HG03139 (cell line): ENCODE data around the gene CDC14A.
A peak's percentile ranks its signal among the peaks of the same experiment; 100 is the strongest.
"Not testable (repeated sequence)": the region's sequence is repeated elsewhere in the genome, so short reads cannot be mapped to it uniquely, and the experiment has no call there.

Source experiments
- ATAC-seq: cut with Tn5 transposase; IDR thresholded peaks from one replicate; pipeline ENCODE4 v1.9.1; 2021; ENCODE audit not compliant: unreplicated experiment

CDC14A gene

GRCh38 chr1:100332331-100332730, 20.0 kb upstream of the CDC14A start:
- ATAC-seq, result no peak

DNA sequence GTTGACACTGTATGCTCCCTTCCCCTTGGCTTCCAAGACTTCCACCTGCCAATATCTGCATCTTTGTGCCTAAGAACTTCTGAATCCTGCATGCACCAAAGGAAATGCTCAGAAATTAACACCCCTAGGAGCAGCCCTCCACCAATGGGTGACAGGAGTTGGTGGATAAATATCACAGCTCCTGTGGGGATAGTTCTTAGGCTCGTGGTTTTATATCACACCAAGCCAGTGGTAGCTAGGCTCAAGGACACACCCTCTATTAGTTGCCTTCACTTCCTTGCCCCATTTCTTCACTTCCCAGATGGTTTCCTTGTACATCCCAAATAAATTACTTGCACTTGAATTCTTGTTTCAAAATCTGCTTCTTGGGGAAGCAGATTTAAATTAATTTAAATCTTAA, 16.9 kb upstream of the CDC14A start:
- ATAC-seq, result no peak

DNA sequence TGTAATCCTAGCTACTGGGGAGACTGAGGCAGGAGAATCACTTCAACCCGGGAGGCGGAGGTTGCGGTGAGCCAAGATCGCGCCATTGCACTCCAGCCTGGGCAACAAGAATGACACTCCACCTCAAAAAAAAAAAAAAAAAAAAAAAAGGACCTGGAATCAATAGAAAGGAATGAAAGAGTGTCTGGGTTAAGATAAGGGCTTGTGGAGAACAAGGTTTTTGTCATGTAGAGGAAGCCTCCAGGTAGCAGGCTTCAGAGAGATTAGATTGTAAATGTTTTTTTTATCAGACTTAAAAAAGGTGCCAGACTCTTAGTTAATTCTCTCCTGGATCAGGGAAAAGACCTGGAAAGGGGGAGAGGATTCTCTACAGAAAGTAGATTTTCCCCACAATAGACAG, 14.4 kb upstream of the CDC14A start:
- not testable (repeated sequence) for ATAC-seq

- not testable (repeated sequence) for ATAC-seq
These were observed 12.6 kb upstream of the CDC14A start for GRCh38 chr1:100339735-100340134.

- ATAC-seq, result no peak
These were observed 11.8 kb upstream of the CDC14A start for GRCh38 chr1:100340494-100340893.

GRCh38 chr1:100342348-100342747, 10.0 kb upstream of the CDC14A start:
- ATAC-seq, result no peak

- ATAC-seq, result no peak
These were observed 8.4 kb upstream of the CDC14A start for GRCh38 chr1:100343897-100344296.

DNA sequence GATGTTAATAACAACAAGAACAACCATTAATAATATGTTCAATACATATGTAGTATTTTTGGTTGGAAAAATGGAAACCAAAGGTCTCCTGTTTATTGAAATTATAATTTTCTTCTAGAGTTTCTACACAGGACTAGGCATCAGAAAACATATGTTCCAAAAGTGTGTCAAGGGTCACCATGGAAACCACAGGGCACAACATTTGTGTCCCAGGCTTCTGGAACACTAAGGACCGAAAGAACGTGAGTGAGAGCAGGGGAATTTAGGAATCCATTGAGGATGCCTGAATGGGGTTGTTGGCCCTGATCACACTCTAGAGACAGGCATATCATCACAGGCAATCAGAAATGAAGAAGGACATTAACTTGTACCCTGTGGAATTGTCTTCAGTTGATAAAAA, 7.5 kb upstream of the CDC14A start:
- ATAC-seq, result no peak

GRCh38 chr1:100346387-100346786, 5.9 kb upstream of the CDC14A start:
- ATAC-seq, result no peak

DNA sequence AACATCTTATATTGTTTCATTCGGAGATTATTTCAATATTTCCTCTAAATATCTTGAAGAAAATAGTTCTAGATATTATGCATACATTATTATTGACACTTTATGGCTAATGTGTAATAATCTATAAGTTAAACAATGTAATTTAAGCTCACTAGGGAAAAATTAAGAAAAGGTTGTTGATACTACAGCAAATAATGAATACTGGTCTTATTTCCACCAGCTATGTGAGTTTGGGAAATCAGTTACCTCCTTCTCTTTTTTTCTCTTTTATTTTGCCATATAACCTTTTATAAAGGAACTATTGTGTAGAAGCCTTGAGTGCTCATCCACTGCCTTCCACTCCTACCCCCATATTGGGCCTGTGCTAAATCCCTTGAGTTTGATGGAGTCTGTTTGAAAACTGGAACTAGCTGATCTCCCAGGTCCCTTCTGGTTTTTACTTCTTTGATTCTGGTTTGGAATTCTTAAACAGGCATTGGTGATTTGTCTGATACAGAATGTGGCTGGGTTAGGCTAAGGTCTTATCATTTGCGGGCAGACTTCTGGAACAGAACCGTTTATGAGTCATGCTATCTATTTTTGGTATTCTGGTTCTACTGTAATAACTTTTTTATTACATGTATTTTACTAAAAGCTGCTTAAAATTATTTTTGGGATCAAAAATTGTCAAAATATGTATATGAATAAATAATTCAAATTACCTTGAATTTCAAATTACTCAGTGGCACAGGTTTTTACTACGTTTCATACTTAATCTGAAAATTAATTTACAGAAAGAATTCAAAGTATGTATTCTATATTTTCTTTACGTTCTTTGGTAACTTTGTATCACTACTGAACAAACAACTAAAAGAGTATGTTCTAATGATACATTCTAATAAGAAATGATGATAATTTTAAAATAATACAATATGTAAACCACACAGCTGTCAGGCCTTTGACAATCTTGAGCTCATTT, 5.0 kb upstream of the CDC14A start:
- no peak for ATAC-seq

- ATAC-seq, result no peak
These were observed 3.7 kb upstream of the CDC14A start for GRCh38 chr1:100348549-100349144.

DNA sequence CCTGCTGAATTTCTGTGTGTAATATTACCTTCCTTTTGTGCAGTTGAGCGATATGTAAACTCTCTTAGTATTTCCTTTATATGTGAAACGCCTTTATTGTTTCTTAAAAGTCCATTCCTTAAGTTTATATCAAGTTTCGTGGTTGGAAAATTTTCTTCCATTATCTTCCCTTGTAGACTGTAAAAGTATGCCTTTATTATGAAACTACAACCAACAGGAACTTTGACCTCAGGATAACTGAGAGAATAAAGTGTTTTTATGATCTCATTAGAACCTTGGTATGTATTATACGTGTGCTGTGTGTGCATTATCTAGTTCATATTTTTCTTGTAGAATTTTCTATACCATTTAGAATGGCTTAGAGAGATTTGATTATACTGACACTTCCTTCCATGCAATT, 3.1 kb upstream of the CDC14A start:
- ATAC-seq, result no peak

GRCh38 chr1:100350787-100351094, 1.6 kb upstream of the CDC14A start:
- no peak for ATAC-seq

- peak; percentile 52 for ATAC-seq
These were observed 1.0 kb upstream of the CDC14A start for GRCh38 chr1:100351095-100351887.

DNA sequence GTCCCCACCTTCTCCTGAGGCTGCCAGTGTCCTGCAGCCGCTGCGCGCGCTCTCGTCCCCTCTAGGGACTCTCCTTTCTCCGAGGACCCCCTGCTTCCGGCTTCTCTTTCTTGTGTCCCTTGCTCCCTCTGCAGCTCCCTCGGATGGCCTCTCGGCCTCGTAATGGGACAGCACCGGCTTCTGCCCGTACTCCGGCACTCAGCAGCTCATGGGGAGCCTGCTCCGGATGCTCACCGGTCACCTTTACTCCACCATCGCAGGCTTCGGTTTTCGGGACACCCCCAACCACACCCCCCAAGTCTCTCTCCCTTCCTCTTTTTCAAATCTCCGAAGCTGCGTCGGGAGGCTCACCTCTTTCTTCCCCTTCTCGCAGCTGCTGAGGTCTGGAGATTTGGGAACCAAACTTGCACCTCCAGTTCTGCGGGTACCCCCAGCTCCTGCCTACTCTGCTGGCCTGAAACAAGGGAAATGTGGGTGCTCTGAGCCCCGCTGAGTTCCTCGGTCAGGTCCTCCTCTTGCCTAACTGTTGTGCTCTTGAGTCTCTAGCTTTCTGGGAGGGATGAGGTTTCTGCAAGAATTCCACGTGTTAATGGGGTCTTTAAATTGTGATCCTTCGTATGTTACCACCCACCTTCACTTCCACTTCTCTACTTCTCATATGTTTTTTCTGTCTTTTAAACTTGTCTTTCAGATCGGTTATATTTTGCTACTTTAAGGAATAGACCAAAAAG, 930 bp downstream of the CDC14A start:
- ATAC-seq, result no peak

DNA sequence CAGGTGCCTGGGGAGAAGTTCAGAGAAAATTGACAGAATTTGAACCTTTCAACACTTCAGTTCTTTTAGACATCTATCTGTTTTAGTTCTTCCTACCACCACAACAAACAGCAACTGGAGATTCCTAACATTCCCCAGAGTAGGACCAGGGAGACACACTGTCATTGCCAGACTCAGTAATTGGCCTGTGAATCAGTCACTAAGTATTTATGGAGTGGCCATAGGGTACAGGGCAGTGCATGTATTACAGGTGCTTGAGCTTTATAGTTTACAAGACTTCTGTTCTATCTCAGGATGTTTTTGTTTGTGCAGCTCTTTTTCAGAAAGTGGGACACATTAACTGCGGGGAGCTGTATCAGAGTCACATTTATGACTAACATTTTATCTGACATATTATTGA, 1.7 kb downstream of the CDC14A start:
- no peak for ATAC-seq

DNA sequence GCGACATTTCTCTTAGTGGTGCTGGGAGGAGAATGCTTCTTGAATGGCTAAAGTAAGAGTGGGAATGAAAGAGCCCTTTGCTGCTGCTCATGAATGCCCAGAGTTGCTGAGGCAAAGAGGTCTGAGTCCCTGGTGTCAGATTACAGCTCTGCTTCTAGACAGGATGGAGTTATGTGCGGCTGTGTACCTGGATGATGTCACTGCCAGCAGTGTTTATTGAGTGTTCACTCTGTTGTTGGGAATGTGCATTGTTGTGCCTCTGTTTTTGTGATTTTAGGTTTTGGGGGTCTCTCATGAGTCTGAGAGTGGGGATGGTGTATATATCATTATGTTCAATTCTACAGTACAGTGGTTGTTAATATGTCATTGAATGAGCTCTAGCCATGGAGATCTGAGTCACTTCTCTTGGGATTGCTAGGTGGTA, 2.7 kb downstream of the CDC14A start:
- no peak for ATAC-seq

DNA sequence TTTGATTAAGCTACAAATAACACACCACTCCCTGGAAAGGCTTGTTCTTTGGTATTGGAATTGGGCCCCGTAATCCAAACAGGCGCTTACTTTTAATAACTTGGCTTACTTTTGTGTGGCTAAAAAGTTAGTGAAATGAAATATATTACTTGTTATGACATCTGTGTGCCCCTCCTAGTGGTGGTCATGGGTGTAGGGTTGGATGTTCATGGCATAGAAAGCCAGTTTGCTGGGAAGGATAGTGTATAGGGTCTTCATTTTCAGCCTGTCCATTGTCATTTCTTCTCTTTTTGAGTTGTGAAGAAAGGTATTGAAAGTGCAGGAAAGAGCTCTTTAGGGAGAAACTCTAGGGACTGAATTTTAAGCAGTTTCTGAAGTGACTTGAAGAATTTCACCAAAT, 5.9 kb downstream of the CDC14A start:
- ATAC-seq, result no peak

GRCh38 chr1:100359139-100359538, 6.8 kb downstream of the CDC14A start:
- no peak for ATAC-seq

- ATAC-seq, result no peak
These were observed 8.6 kb downstream of the CDC14A start for GRCh38 chr1:100360790-100361510.
